A375 (cell line): ENCODE data around the gene CACUL1. TPM values are rescaled to one million over a fixed set of nuclear protein-coding genes. Genes with fewer than 3 reads are reported as not detected.

Source experiments
- total RNA-seq: library from RNA; depleted of rRNA; stranded (reverse); fragments of >200 nt; shearing (Covaris generic); gene quantifications from 2 replicates; pipeline ENCODE4 v1.2.3, GENCODE V29; 2014; rRNA removed

CACUL1 gene
- total RNA-seq = 29.4 and 30.3 TPM in 2 replicates

GRCh38 chr10:118754556-118755423 lies at the start of gene CACUL1:
Gene CACUL1 (minus strand): TSS chr10:118754970. CDS start chr10:118754762, 208 bp downstream.

Other genes starting within 250 kb of the CACUL1 start
- gene PRLHR, start 159.3 kb downstream of the CACUL1 start, total RNA-seq = not detected in 2 replicates